Heart left ventricle (tissue), 16 donors: ENCODE data around the gene AHRR. TPM values are rescaled to one million over a fixed set of nuclear protein-coding genes. Genes with fewer than 3 reads are reported as not detected.

Source experiments
- ATAC-seq, 4 donors: fragments of 200-7000 bp; cut with Tn5 transposase; one replicate each; pipeline ENCODE4 v1.9.1; 2020 to 2022; ENCODE audit warnings: moderate library complexity in 4 of 4, mild to moderate bottlenecking in 3 of 4, moderate number of reproducible peaks in 1 of 4
- DNase-seq, 5 donors: peaks; one replicate each; pipeline ENCODE4 v3.0.0-alpha.2; 2020
- H3K27ac ChIP-seq, 12 donors: fragments of 200-600 bp; sonication (generic) in 4 of 12; one replicate each; pipeline versions ENCODE4 v1.5.0 to v1.8.0; 2016 to 2022; ENCODE audit warnings: mild to moderate bottlenecking in 2 of 12
- H3K27me3 ChIP-seq, 9 donors: fragments of 200-600 bp; sonication (generic) in 2 of 9; one replicate each; pipeline versions ENCODE4 v1.5.1 to v1.8.0; 2016 to 2022; ENCODE audit warnings: mild to moderate bottlenecking in 3 of 9
- H3K36me3 ChIP-seq, 9 donors: fragments of 200-600 bp; sonication (generic) in 2 of 9; one replicate each; pipeline versions ENCODE4 v1.5.0 to v1.8.0; 2018 to 2022; ENCODE audit warnings: mild to moderate bottlenecking in 2 of 9
- H3K4me1 ChIP-seq, 12 donors: fragments of 200-600 bp; sonication (generic) in 4 of 12; one replicate each; pipeline versions ENCODE4 v1.5.0 to v1.8.0; 2016 to 2022; ENCODE audit warnings: mild to moderate bottlenecking in 3 of 12
- H3K4me3 ChIP-seq, 12 donors: fragments of 200-600 bp; sonication (generic) in 4 of 12; one replicate each; pipeline versions ENCODE4 v1.5.0 to v1.8.0; 2017 to 2022; ENCODE audit warnings: mild to moderate bottlenecking in 9 of 12, moderate library complexity in 4 of 12
- H3K9me3 ChIP-seq, 12 donors: fragments of 200-600 bp; sonication (generic) in 4 of 12; one replicate each; pipeline versions ENCODE4 v1.5.0 to v1.8.0; 2016 to 2022; ENCODE audit warnings: mild to moderate bottlenecking in 1 of 12
- CTCF ChIP-seq, 12 donors: fragments of 200-600 bp; sonication (generic) in 4 of 12; IDR thresholded peaks; one replicate each; pipeline versions ENCODE4 v1.5.0 to v1.8.0; 2018 to 2022; ENCODE audit warnings: antibody characterized with exemption in 12 of 12, mild to moderate bottlenecking in 5 of 12
- POLR2A ChIP-seq, 2 donors: fragments of 450-650 bp; IDR thresholded peaks; one replicate each; pipeline ENCODE4 v1.6.1; 2017; ENCODE audit warnings: antibody characterized with exemption in 2 of 2, mild to moderate bottlenecking in 2 of 2, moderate library complexity in 2 of 2
- WGBS, 4 donors: extraction: QIAGEN DNeasy Blood & Tissue Kit in 2 of 4; methylation state at CpG; one replicate each; pipeline versions ENCODE4 v1.1.5 to v1.1.7; 2013 to 2018; 5-methylcytosine and 5-hydroxymethylcytosine counted together
- intact Hi-C, 10 donors: fragments of 100-400 bp; cut with DNase I; formaldehyde crosslinking; loops; one replicate each; pipeline versions ENCODE4 v1.11.1 to v1.14.2; 2022
- polyA plus RNA-seq, 2 donors: library from polyadenylated mRNA; stranded (reverse); fragments of 200-250 nt; gene quantifications; one replicate each; pipeline ENCODE4 v1.2.3, GENCODE V29; 2013
- total RNA-seq, 9 donors: library from RNA; depleted of rRNA in 2 of 9; stranded (reverse); fragments of >200 nt in 2 of 9; fragmentation: NEBNext Ultra II Directional in 3 of 9; extraction: Animal tissue kit (Norgen Biotek cat#: 25700) in 3 of 9; gene quantifications; one replicate each; pipeline versions ENCODE4 v1.1.0 to v1.2.4, GENCODE V29; 2016 to 2023
- donor health status: ischemic (EF 13 %, LVEDD 7.1; RV severe dilation, severe dysfunction).
- donor health status: healthy with polysubstance abuse.
- donor health status: DM: no; HTN: yes; CAD: no.
- donor health status: DM: no; HTN: no; CAD: no.
- donor health status: ischemic (EF 25% LVEDD 6.9; RV normal size, moderate dysfunction).
- donor health status: ischemic (EF 25% LVEDD 5.7; RV mildly dilated, moderate dysfunction).
- donor health status: healthy.
- donor health status: DM: yes; HTN: yes; CAD: no.
- donor health status: ischemic (EF 35%, LVEDD 5.7; RV mildly dilated, moderate dysfunction).
- donor health status: nonischemic (EF 11% LVEDD 7.7; RV severe dilation, severe dysfunction).
- donor health status: DM: yes; HTN: yes; CAD: no.
- donor health status: PGD.
- donor health status: ischemic (EF 29% LVEDD 5.4; RV normal size, mild dysfunction).
- donor health status: nonischemic (EF 23%, LVEDD 6.1; RV moderate dilation, normal function).

AHRR gene
- total and polyA plus RNA-seq, 11 donors = 0.11 to 0.69 (median 0.26) TPM; not detected in 2

DNA sequence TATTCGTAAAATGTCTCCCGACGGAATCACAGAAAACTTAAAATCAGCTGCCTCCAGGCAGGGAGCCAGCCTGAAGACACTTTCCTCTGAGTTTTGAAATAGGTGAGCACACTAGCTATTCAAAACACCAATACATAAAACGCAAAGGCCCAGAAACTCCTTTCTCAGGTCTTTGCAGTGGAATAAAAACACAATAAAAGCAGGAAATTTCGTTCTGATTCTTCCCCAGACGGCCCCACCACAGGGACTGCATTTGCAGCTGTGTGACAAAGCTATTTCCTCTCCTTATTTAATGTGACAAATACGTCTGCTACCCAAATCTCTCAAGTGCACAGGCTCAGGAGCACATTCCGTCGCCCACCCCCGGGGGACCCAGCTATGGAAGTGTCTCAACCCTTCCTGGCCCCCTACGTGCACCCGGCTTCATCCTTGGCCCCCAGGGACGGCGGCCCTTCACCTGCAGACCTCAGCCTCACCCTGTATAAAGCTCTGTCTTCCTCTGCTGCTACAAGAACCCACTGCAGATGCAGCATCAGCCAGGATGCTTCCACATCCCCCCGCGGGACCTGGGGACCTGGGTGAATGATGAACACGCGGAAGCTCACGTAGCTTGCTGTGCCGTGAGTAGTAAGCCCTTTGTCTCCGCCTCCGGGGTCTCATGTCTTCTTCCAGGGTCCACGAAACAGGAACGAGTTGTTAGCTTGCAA is 24.9 kb downstream of the AHRR start:
- ATAC-seq = no peak
- intact Hi-C loops = no loop called here
- H3K4me3 ChIP-seq = no peak overlapping the region
- peaks cover 0 to 9% (median 0%) of the 10 kb centered on the region in 12 donors for H3K4me1 ChIP-seq
- no peaks in the 10 kb centered on the region for H3K36me3 ChIP-seq
- TF ChIP-seq POLR2A (IDR thresholded peaks at IDR 0.05) = no peak
- TF ChIP-seq CTCF (IDR thresholded peaks at IDR 0.05) = no peak
- H3K27ac ChIP-seq = no peak overlapping the region
- no peak for DNase-seq
- no peaks in the 10 kb centered on the region for H3K9me3 ChIP-seq
- 40 to 53% (median 44%) methylated on average over 24 of the region's 24 CpGs for WGBS, 4 donors
- peaks cover 0 to 50% (median 13%) of the 10 kb centered on the region in 9 donors for H3K27me3 ChIP-seq

DNA sequence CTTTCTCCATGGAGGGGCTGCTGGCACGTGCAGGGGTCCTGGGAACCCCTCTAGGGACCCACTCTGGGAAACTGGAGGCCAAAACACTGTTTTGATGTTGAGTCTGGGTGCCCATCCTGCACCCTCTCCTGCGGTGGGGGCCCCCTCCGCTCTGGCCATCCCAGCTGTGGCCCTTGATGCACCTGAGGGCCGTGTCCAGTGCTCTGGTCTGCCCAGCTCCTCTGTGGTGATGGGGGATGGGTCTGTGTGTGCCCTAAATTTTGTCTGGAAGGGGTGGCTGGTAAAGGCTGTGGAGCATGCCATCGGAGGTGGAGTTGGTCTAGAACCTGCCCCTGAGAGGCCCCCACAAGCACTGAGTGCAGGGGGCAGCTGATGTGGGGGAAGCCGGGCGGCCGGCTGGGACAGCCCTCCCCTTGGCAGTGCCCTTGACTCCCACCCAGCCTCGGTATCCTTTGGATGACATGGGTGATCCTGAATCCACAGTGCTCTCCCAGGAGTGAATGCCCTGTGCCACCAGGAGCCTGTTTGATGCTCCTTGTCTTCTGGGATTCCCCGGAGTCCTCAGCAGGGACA is 26.3 kb downstream of the AHRR start:
- H3K4me1 ChIP-seq = peaks cover 0 to 9% (median 0%) of the 10 kb centered on the region in 12 donors
- no peak for DNase-seq
- H3K9me3 ChIP-seq = no peaks in the 10 kb centered on the region
- TF ChIP-seq POLR2A (IDR thresholded peaks at IDR 0.05) = no peak
- TF ChIP-seq CTCF (IDR thresholded peaks at IDR 0.05) = no peak
- peaks cover 0 to 46% (median 13%) of the 10 kb centered on the region in 9 donors for H3K27me3 ChIP-seq
- 83 to 93% (median 86%) methylated on average over 6 to 10 of the region's 10 CpGs for WGBS, 4 donors
- H3K27ac ChIP-seq = no peak overlapping the region
- intact Hi-C loops = no loop called here
- no peak overlapping the region for H3K4me3 ChIP-seq
- ATAC-seq = no peak
- H3K36me3 ChIP-seq = no peaks in the 10 kb centered on the region

- no peak overlapping the region for H3K27ac ChIP-seq
- H3K4me1 ChIP-seq = peaks cover 0 to 5% (median 0%) of the 10 kb centered on the region in 12 donors
- peaks cover 0 to 36% (median 7%) of the 10 kb centered on the region in 9 donors for H3K27me3 ChIP-seq
- no peaks in the 10 kb centered on the region for H3K9me3 ChIP-seq
- ATAC-seq = no peak
- TF ChIP-seq POLR2A (IDR thresholded peaks at IDR 0.05) (no peak), CTCF (IDR thresholded peaks at IDR 0.05) (no peak)
- H3K36me3 ChIP-seq = no peaks in the 10 kb centered on the region
- DNase-seq = no peak
- no peak overlapping the region for H3K4me3 ChIP-seq
- intact Hi-C loops = no loop called here
- WGBS, 4 donors = 84 to 89% (median 85%) methylated on average over 5 of the region's 5 CpGs
These were observed 27.2 kb downstream of the AHRR start for GRCh38 chr5:348726-349125.

DNA sequence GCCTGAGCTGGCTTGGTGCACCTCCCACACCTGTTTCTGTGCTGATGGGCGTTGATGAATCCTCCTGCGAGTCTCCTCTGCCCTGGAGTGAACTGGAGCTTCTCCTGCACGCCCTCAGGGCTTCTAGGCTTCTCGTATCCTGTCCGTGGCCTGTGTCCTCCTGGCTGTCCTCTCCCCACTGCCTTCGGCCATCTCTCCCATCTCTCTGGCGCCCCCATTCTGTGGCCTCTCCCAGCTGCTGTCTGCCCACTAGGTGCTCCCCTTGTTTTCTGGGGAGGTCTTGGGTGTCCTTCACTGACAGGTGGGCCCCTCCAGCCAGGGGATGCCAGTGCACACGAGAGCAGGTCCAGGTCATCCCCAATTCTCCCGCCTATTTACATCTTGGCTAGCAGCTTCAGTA is 28.8 kb downstream of the AHRR start:
- intact Hi-C loops = no loop called here
- WGBS, 4 donors = 67 to 81% (median 72%) methylated on average over 9 of the region's 9 CpGs
- Histone ChIP-seq H3K27ac (no peak overlapping the region), H3K9me3 (no peaks in the 10 kb centered on the region), H3K36me3 (no peaks in the 10 kb centered on the region), H3K4me1 (no peaks in the 10 kb centered on the region), H3K27me3 (peaks cover 0 to 32% (median 4%) of the 10 kb centered on the region in 9 donors), H3K4me3 (no peak overlapping the region)
- DNase-seq (no peak), ATAC-seq (no peak)
- TF ChIP-seq CTCF (IDR thresholded peaks at IDR 0.05) (no peak), POLR2A (IDR thresholded peaks at IDR 0.05) (no peak)
